NCI-H345 treated with DMSO at 0.1 percent for 48 hours (cell line): ENCODE results near the gene CCDC102A.
"Not testable (repeated sequence)": the region's sequence is repeated elsewhere in the genome, so short reads cannot be mapped to it uniquely, and the experiment has no call there.

Source experiments
- DNase-seq: peaks from one replicate; lab custom pipeline; 2025; ENCODE audit not compliant: unreplicated experiment; lab: John Stamatoyannopoulos, UW

Gene CCDC102A

DNA sequence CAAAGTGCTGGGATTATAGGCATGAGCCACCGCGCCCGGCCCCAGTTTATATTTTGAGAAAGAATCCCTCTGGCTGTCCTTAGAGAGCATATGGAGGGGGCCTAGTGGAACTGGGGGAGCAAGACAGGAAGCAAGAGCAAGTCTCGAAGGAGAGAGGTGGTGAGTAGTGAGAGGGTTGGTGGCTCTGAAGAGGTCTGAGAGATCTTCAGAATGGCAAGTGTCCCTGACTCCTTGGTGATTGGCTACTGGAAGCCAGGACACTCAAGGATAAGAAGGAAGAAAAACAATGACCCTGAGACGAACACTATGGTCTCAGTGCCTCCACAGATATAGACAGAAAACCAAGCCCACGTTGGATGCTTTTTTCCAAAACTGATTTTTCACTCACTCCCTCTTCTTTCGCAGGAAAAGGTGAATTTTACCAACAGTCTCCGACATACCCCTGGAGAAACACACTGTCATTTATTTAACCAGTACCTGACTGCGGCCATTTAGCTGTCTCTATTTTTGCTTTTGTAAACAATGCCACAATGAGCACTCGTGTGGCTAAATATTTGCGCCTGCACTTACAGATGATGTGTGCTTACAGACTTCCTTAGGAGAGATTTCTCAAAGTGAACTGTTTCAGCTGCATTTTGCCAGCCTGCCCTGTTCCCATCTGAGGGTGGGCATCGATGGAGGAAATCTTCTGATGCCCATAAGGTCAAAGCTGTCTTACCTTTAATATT lies 34.2 kb downstream of the CCDC102A start:
- DNase-seq: peak; percentile 16

DNA sequence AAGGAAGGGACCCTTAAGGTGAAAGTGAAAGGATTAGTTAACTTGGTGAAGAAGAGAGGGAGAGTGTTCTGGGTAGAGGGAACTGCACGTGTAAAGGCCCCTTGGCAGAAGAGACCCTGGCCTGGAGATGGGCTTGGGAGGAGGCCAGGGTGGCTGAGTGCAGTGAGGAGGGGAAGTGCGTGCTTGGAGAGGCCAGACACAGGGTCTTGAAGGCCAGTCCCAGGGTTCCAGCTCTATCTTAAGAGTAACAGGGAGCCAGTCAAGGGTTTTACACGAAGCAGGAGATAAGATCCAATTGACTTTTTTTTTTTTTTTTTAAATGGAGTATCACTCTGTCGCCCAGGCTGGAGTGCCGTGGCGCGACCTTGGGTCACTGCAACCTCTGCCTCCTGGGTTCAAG lies 34.9 kb downstream of the CCDC102A start:
- no peak for DNase-seq

DNA sequence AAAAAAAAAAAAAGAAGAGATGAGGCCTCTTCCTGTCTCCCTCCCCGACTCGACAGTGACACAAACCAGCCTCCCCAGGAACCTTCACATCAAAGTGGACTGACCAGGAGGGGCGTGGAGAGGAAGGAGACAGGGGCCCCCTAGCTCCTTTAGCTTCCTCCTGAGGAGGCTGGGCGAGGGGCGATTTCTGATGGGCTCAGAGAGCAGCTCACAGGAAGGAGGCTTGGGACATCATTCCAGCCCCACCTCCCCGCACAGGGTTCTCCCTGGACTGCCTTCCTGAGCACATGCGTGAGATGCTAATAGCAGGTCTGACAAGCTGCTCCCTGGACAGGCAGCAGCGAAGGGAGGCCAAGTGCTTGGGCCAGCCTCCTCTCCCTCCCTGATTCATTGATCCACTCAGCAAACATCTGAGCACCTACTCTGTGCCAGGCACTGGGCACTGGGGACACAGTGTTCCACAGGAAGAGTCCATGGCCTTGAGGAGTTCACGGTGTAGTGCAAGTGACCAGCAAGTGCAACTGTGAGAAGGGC lies 35.7 kb downstream of the CCDC102A start:
- DNase-seq: no peak

DNA sequence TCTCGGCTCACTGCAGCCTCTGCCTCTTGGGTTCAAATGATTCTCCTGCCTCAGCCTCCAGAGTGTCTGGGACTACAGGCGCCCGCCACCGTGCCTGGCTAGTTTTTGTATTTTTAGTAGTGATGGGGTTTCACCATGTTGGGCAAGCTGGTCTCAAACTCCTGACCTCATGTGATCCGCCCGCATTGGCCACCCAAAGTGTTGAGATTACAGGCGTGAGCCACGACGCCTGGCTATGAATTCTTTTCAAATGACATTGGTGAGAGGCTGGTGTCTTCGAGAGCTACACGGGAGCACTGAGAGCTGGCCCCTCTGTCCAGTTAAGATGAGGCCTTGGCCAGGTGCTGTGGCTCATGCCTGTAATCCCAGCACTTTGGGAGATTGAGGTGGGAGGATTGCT lies 36.4 kb downstream of the CCDC102A start:
- DNase-seq: not testable (repeated sequence)

DNA sequence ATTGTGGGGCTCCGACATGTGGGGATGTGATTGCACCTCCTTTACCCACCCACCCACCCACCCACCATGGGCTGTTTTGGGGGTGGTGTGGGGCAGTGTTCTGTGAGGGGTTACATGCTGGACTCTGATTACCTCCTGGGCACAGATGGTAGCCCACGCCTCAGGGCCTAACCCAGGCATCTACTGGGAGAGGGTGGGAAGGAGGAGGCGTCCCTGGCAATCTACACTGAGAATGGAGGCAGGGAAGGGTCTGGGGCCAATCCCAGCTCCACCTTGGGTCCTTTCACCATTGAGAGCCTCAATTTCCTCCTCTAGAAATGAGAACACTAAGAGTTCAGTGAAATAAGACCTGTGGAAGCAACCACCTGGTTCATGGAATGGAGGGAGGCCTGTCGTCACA lies 38.3 kb downstream of the CCDC102A start:
- no peak for DNase-seq

- DNase-seq: no peak
These were observed 39.2 kb downstream of the CCDC102A start for GRCh38 chr16:57497121-57497520.

DNA sequence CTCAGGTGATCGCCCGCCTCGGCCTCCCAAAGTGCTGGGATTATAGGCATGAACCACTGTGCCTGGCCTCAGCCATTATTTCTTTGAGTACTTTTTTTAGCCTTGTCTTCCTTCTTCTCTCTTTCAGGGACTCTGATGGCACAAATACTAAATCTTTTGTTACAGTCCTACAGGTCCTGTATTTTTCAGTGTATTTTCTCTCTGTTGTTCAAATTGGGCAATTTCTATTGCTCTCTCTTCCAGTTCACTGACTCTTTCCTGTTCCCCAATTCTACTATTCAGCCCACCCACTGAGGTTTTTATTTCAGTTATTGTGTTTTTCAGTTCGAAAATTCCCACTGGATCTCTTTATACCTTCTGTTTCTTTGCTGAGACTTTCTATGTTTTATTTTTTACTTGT lies 42.6 kb downstream of the CCDC102A start:
- no peak for DNase-seq

DNA sequence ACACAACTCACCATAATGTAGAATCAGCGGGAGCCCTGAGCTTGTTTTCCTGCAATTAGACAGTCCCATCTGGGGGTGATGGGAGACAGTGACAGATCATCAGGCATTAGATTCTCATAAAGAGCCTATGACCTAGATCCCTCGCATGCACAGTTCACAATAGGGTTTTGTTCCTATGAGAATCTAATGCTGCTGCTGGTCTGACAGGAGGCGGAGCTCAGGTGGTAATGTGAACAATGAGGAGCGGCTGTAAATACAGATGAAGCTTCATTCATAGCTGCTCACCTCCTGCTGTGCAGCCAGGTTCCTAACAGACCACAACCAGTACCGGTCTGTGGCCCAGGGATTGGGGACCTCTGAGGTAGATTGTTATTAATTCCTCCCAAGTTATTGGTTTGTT lies 47.1 kb downstream of the CCDC102A start:
- no peak for DNase-seq

DNA sequence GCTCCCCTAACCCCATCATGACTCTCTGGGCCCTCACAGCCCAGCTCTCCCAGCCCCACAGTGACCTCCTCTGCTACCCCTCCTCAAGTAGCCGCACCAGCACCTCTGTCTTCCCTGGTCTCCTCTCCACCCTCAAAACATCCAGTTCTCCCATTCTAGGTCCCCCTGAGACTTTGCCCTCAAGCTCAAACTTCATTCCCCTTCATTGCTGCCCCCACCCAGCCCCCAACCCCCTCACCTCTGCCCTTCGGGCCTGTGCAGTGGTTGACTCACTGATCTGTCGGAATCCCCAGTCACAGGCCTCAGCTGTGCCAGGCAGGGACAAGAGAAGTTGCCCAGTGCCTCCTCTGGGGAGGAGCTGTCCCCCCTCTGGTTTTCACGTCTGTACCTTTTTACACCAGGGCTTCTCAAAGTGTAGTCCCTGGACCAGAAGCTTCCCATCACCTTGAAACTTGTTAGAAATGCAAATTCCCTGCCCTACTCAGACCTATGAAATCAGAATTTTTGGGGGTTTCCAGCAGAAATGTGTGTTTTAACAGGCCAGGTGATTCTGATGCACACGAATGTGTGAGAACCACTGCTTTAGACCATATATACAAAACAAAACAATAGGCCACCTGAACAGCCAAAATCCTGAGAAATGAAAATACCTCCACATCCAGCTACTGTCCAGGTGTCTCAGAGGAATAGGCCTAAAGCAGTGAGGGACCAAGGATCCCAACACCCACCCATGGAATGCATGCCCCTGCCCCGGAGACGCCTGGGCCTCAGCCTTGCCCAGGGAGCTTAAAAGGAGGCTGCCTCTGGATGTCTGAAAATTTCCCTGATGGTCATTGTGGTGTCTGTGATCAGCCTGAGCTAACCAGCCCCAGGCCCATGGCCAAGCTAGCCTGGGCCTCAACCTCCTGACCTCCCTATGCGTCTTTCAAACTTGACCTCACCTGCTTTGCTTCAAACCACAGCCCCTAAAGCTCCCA lies 49.2 kb downstream of the CCDC102A start:
- DNase-seq: no peak

- DNase-seq: peak; percentile 5
These were observed 50.2 kb downstream of the CCDC102A start, which contains the start of gene DOK4 for GRCh38 chr16:57485916-57486857. Gene DOK4 (minus strand): TSS chr16:57486493. CDS start chr16:57479507, 6,986 bp downstream.

DNA sequence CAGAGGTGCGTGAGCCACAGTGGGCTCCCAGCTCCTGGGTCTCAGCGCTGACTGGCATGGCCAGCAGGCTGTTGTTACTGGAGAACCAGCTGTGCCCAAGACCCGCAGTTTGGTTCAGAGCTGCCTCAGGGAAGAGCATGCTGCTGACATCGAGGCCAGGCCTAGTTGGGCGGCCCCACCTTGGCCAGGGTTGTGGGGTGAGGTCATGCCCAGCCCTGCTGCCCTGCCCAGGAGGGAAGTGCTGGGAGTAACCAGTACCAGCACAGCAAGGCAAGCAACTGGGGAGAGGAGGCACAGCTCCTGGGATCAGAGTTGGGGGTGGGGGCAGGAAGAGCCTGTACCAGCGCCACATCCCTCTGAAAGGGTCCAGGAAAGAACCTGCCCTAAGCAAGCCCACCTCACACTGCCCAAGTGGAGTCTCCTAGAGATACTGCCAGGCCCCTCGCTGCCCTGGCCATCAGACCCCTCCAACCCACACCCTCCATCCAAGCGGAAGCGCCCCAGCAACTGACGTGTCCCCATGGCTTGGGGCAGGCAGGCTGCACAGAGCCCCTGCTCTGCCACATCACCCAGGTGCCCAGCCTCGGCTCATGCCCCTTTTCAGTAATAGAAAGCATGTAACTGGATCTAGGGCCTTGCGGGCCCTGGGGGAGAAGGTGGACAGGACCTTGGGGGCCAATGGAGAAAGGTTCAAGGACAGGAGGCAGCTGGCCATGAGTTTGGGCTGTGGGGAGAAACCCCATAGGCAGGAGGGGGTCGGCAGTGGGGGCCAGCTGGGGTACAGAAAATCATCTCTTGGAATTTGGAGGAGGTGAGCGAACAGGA lies 51.1 kb downstream of the CCDC102A start:
- no peak for DNase-seq

GRCh38 chr16:57484515-57485005 lies 51.8 kb downstream of the CCDC102A start:
- DNase-seq: no peak

- DNase-seq: no peak
These were observed 52.5 kb downstream of the CCDC102A start for GRCh38 chr16:57483725-57484514.

DNA sequence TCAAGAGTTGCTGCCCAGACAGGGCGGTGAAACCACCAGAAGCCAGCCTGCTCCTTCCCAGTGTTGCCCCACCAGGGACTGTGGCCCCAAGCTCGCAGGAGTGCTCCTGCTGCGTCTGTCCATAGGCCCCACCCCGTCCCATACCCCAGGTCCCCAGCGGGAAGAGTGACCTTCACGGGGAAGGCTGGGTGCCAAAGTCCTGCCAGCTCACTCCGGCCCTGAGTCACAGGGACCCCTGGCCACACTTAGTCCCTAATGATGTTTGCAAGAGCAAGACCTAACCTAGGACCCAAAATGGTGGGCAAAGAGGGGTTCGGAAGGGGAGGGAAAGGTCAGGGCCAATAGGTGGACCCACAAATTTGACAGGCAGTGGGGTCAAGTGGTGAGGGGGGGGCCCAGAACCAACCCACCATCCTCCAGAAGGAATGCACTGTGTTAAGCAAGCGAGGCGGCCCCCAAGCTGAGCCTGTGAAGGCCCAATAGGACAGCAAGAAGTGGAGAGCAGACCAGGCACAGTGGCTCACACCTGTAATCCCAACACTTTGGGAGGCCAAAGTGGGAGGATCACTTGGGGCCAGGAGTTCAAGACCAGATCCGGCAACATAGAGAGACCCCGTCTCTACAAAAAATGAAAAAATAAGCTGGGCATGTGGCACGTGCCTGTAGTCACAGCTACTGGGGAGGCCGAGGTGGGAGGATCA lies 53.4 kb downstream of the CCDC102A start:
- no peak for DNase-seq

DNA sequence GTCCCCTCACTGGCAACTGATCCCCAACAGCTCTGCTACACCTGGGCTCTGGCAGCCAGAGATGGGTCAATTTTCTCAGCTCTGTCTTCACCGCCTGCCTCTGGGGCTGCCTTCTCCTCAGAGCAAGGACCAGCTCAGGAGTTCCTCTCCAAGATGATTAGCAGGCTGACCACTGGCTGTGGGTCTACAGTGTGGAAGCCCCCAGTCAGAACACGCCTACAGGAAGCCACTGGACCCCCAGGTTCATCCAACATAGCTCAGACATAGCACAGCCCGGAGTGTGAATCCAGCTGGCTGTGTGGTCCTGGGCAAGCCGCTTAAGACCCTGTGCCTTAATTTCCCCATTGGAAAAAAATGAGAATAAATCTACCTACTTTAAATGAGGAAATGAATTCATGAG lies 55.0 kb downstream of the CCDC102A start:
- no peak for DNase-seq

- DNase-seq: no peak
These were observed 55.6 kb downstream of the CCDC102A start for GRCh38 chr16:57480754-57481230.

GRCh38 chr16:57479976-57480753 lies 56.2 kb downstream of the CCDC102A start:
- DNase-seq: no peak
